Motor neuron (in vitro differentiated cells): ENCODE measurements around the gene SAMD14. TPM values are rescaled to one million over a fixed set of nuclear protein-coding genes. Genes with fewer than 3 reads are reported as not detected.

Experiments
- ATAC-seq, 8 experiments: fragments of 200-7000 bp; cut with Tn5 transposase; replicated peaks in 6 of 8; 2 replicates each; pipeline ENCODE4 v1.8.0; 2021; ENCODE audit warnings: mild to moderate bottlenecking in 8 of 8, moderate library complexity in 8 of 8
- H3K27ac ChIP-seq, 2 donors: fragments of 250-450 bp; sonication (Bioruptor Pico); 2 replicates each; pipeline ENCODE4 v1.9.0; 2021; ENCODE audit warnings: antibody characterized with exemption in 2 of 2, mild to moderate bottlenecking in 2 of 2, moderate library complexity in 1 of 2
- H3K4me1 ChIP-seq, 2 donors: fragments of 250-450 bp; sonication (Bioruptor Pico); replicated peaks in 1 of 2; 2 replicates each; pipeline ENCODE4 v1.6.1; 2021; ENCODE audit warnings: antibody characterized with exemption in 2 of 2, mild to moderate bottlenecking in 2 of 2, moderate library complexity in 1 of 2
- H3K4me3 ChIP-seq, 5 donors: fragments of 250-450 bp; sonication (Bioruptor Pico); 2 replicates each; pipeline ENCODE4 v1.9.0; 2021; ENCODE audit warnings: antibody characterized with exemption in 5 of 5, mild to moderate bottlenecking in 5 of 5, moderate library complexity in 4 of 5
- WGBS, 10 experiments: fragments of 450-650 bp; shearing (Covaris generic); methylation state at CpG; one replicate each; pipeline ENCODE4 v1.0.0; 2022; 5-methylcytosine and 5-hydroxymethylcytosine counted together
- in situ Hi-C, 9 experiments: fragments of 400-800 bp; cut with MboI; loops; one replicate each; pipeline ENCODE4 v1.15.0; 2021; ENCODE audit warnings: low sequenced_read_pairs in 9 of 9, low pct_unique_long_range_greater_than_20kb in 2 of 9; ENCODE audit not compliant: unreplicated experiment in 9 of 9
- total RNA-seq, 8 experiments: library from RNA; unstranded; fragments of 300-600 nt; gene quantifications; 2 replicates each; pipeline versions ENCODE4 v1.2.3 to v1.2.4, GENCODE V29; 2022

Gene SAMD14
- total RNA-seq, 8 experiments from 2014 or later = 2.1 to 19.4 (median 10.8) TPM

DNA sequence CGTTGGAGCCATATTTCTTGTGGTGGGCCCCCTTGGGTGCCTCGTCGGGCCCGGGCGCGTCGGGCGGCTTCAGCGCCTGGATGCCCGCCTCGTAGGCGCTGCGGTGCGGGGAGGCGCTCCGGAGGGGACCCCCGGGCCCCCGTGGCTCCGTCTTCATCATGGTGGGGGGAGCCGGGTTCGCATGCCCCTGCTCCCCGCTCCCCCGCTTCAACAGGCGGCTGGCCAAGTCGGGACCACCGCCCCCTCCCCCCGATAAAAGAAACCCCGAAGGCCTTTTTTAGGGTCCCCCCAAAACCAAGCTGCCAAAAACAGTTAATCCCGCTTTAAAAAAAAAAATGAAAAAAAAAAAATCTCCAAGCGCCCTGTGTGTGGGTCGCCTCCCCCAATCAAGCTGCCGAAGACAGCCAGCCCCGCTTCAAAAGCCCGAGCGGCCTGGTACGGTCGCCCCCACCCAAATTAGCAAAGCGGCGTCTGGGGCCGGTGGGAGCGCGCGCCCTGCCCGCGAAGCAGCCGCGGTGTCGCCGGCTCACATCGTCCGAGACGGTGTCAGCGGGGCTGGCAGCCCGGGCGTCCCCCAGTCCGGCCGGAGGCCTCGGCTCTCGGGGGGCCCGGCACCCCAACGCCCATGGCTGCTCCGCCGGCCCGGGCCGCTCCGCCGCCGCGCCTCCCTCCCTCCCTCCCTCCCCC lies 20.5 kb upstream of the SAMD14 start, which contains the start of gene PPP1R9B:
TSS of gene PPP1R9B (minus strand) at position 324 of the 687 bp plus-strand sequence. CDS start at position 160, 164 bp downstream.
- Histone ChIP-seq H3K4me3 (peak within 1 kb of the TSS; percentile 93 to 100 (median 99)), H3K4me1 (peaks cover 33 to 37% of the 10 kb centered on the region in 2 donors), H3K27ac (peak within 1 kb of the TSS; percentile 84 to 86)
- peak in 6 of 8 experiments; percentile 1 to 39 (median 26) for ATAC-seq
- in situ Hi-C loops = no loop called here
- 4% methylated on average over 5 of the region's 69 CpGs; no CpG with 5 or more reads in 9 of the 10 experiments for WGBS, 10 experiments

GRCh38 chr17:50149417-50150353 lies 19.7 kb upstream of the SAMD14 start:
- WGBS, 10 experiments = 0 to 4% (median 0%) methylated on average over 2 to 13 of the region's 123 CpGs; no CpG with 5 or more reads in 6 of the 10 experiments
- Histone ChIP-seq H3K4me1 (peaks cover 33 to 34% of the 10 kb centered on the region in 2 donors), H3K4me3 (peak overlapping the region; percentile 93 to 100 (median 99)), H3K27ac (peak overlapping the region; percentile 28 to 84)
- ATAC-seq = peak in 1 of 8 experiments; percentile 3
- in situ Hi-C loops = no loop called here

DNA sequence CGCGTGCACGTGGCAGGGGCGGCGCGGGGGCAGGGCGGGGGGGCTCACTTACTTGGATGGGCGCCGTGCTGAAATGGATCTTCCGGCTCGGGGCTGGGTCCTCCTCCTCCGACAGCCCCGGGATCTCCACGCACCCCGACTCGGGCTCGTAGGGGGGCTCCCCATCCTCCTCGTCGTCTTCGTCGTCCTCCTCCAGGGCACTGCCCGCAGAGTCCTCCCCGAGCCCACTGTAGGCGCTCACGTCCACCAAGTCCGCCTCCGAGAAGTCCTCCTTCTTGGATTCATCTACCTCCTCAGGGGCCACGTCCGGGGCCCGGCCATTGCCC lies 19.1 kb upstream of the SAMD14 start:
- in situ Hi-C loops = no loop called here
- peak overlapping the region in 1 of 2 donors; percentile 28 for H3K27ac ChIP-seq

GRCh38 chr17:50148226-50149090 lies 18.5 kb upstream of the SAMD14 start:
- H3K27ac ChIP-seq = peak overlapping the region in 1 of 2 donors; percentile 28
- H3K4me1 ChIP-seq = peaks cover 33 to 34% of the 10 kb centered on the region in 2 donors
- in situ Hi-C loops = no loop called here
- WGBS, 10 experiments = 0 to 5% (median 0%) methylated on average over 3 to 4 of the region's 25 CpGs; no CpG with 5 or more reads in 7 of the 10 experiments
- peak; percentile 1 to 18 (median 4) for ATAC-seq
- peak overlapping the region; percentile 93 to 100 (median 99) for H3K4me3 ChIP-seq

More for the DNA sequence above, 19.1 kb upstream of the SAMD14 start:
- ATAC-seq = no peak
- no CpG with 5 or more reads among the region's 30 CpGs for WGBS, 10 experiments
- H3K4me3 ChIP-seq = peak overlapping the region; percentile 93 to 100 (median 99)
- peaks cover 33 to 34% of the 10 kb centered on the region in 2 donors for H3K4me1 ChIP-seq

GRCh38 chr17:50147841-50148225 lies 17.9 kb upstream of the SAMD14 start:
- in situ Hi-C loops = no loop called here
- no peak overlapping the region for H3K27ac ChIP-seq

DNA sequence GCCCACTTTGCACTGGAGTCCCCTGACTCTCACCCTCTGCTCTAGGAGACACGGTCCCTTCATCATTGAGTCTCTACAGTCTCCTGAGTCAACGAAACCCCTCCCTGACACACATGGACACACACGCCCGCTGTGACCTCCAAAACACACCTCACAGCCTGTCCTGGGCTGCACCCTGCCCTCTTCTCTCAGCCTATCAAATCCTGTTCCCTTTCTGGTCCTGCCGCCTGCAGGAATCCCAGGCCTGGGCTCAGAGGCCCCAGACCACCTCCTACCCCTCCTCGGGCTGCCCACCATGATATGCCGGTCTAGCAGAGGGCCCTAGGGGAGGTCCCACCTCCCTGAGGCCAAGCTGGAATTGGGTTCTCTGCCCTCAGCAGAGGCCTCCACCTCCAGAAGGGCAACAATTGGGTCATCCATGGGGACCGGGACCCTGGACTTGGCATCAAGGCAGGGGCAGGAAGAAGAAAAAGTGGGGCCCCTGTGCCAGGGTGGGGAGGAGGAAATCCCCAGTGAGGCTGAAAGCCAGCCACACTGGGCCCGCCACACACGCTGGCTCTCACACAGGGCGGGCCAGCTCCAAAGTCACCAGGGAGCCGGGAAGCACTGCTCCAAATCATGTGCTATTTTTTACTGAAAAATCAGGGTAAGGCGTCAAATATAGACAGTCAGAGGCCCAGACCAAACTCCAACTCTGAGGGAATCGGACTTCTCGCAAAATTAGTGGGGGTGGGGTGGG lies 17.1 kb upstream of the SAMD14 start:
- Histone ChIP-seq H3K4me1 (peaks cover 26 to 31% of the 10 kb centered on the region in 2 donors), H3K27ac (no peak overlapping the region), H3K4me3 (peak overlapping the region; percentile 93 to 100 (median 99))
- in situ Hi-C loops = no loop called here
- WGBS, 10 experiments = 0 to 100% (median 38%) methylated on average over 1 to 7 of the region's 15 CpGs; no CpG with 5 or more reads in 4 of the 10 experiments
- peak in 1 of 8 experiments; percentile 3 for ATAC-seq

More at GRCh38 chr17:50147841-50148225, 17.9 kb upstream of the SAMD14 start:
- Histone ChIP-seq H3K4me1 (peaks cover 33 to 34% of the 10 kb centered on the region in 2 donors), H3K4me3 (peak overlapping the region; percentile 93 to 100 (median 99))
- 0% methylated on average over 1 of the region's 5 CpGs; no CpG with 5 or more reads in 9 of the 10 experiments for WGBS, 10 experiments
- peak in 3 of 8 experiments; percentile 3 for ATAC-seq

DNA sequence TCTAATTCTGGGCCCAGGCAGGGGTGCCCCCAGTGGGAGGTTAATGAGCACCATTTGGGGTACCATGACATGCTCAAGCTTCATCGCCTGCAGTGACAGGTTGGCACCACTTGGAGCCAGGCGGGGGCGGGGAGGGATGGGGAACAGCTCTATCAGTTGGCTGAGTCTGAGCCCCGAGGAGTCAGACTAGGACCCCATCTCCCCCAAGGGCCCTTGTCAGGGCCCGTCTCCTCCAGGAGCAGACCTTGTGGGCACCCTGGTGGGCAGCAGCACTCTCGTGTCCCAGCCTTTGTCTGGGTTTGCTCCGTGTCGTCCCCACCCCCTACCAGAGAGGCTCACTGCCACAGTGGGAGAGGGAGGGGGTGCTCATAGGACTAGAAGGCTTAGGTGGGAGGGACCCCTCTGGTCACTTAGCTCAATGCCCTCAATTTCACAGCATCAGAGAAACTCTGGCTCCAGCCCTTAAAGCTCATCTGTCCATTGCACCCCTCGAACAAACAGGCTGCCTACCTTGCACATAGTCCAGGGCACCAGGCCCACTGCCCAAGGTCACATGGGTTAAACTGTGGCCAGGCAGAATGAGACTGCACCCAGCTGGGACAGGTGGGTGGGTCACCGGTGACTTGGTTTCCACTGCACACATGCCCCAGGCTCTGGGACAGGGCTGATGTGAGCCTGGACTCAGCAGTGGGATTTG lies 16.4 kb upstream of the SAMD14 start:
- Histone ChIP-seq H3K4me1 (peaks cover 26 to 29% of the 10 kb centered on the region in 2 donors), H3K27ac (no peak overlapping the region), H3K4me3 (peak overlapping the region in 2 of 5 donors; percentile 93 to 99)
- in situ Hi-C loops = no loop called here
- WGBS, 10 experiments = 20 to 100% (median 100%) methylated on average over 1 to 2 of the region's 10 CpGs; no CpG with 5 or more reads in 7 of the 10 experiments
- no peak for ATAC-seq

DNA sequence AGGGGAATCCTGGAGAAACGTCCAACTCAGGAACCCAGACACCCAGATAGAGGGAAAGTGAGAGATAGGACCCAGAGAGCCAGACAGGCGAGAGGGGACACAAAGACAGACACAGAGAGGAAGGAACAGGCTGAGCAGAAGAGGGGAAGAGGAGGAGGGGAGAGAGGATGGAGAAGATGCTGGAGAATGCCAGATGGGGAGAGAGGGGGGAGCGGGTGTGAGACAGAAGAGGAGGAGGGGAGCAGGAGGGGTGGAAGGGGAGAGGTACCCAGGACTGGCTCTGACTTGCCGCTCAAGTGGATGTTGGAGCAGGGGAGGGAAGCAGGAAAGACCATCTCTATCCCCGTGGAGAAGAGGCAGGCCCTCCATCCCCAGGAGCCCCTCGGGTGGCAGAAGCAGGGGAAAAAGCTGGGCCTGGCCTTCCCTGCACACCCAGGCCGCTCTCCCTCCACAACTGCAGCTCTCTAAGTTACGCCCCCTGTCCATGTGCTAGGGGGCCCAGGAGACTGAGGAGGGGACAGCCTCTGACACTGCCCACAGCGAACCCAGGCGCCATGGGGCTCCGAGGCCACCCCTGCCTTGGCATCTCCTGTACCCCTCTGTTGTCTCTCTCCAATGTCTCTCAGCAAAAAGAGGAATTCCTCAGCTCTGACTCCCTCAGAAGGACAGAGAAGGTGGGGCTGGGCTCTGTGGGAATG lies 15.7 kb upstream of the SAMD14 start:
- WGBS, 10 experiments = no CpG with 5 or more reads among the region's 11 CpGs
- no peak for ATAC-seq
- H3K4me3 ChIP-seq = no peak overlapping the region
- H3K27ac ChIP-seq = no peak overlapping the region
- H3K4me1 ChIP-seq = peaks cover 26 to 27% of the 10 kb centered on the region in 2 donors
- in situ Hi-C loops = no loop called here

DNA sequence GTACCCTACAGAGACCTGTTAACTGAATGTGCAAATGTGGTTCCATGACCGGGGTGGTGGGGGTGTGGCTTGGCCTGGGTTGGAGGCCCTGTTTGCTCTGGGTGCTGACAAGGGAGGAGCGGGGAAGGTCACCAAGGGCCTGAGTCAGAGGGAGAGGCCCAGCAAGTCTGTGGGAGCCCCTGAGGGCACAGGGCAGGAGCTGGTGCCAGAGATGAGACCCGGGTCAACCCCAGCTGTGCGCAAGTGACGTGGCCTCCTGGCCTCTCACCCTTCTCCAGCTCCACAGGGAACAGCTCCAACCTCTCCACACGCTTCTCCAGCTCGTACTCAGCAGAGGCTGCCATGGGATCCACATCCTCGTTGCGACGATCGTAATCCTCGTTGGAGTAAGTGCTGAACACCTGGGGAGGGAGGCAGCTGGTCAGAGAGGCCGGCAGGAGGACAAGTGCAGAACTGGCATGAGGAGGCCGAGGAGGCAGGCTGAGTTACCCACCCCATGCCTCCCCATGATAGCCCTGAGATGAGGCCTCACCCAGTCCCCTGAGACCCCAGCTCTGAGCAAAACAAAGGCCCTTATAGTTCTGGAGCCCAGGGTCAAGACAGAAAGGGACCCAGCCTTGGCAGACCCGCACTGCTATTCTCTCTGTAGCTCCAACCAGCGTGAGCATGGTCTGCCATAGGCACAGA lies 15.0 kb upstream of the SAMD14 start:
- Histone ChIP-seq H3K27ac (no peak overlapping the region), H3K4me1 (peaks cover 30 to 33% of the 10 kb centered on the region in 2 donors), H3K4me3 (no peak overlapping the region)
- WGBS, 10 experiments = 40 to 94% (median 60%) methylated on average over 1 to 7 of the region's 16 CpGs; no CpG with 5 or more reads in 5 of the 10 experiments
- ATAC-seq = peak in 3 of 8 experiments; percentile 46 to 53 (median 52)
- in situ Hi-C loops = no loop called here

DNA sequence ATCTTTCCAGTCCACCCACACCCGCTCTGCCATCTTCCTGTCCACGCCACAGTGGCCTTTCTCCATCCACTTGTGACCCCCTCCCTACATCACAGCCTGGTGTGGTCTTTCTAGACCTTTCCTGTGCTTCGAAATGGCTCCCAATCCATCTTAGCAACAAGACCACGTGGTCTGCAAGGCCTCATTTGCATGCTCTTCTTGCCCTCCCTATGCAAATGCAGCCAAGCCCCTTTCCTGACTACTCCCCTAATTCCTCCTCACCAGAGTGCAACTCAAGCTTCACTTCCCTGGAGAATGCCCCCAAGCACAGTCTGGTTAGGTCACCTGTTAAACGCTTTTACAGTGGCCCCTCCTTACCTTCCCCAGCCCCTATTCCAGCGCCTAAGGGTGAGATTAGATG lies 14.4 kb upstream of the SAMD14 start:
- Histone ChIP-seq H3K27ac (no peak overlapping the region), H3K4me3 (no peak overlapping the region), H3K4me1 (peaks cover 30 to 34% of the 10 kb centered on the region in 2 donors)
- ATAC-seq = peak in 3 of 8 experiments; percentile 51 to 59 (median 54)
- WGBS, 10 experiments = 0 to 93% (median 73%) methylated on average over 1 to 3 of the region's 6 CpGs; no CpG with 5 or more reads in 6 of the 10 experiments
- in situ Hi-C loops = no loop called here
